AG09309 (cell line): ENCODE results near the gene ZNF595.

Source experiments
- DNase-seq: peaks from one replicate; pipeline ENCODE4 v3.0.0-alpha.2; 2010; ENCODE audit warnings: low read depth
- H3K4me3 ChIP-seq: 2 replicates; pipeline ENCODE4 v1.5.1; 2011; ENCODE audit warnings: mild to moderate bottlenecking, low read depth, low read length, moderate library complexity; ENCODE audit not compliant: control insufficient read depth
- CTCF ChIP-seq: IDR thresholded peaks from 2 replicates; pipeline ENCODE4 v1.5.1; 2011; ENCODE audit warnings: mild to moderate bottlenecking, low read depth, low read length, inconsistent platforms; ENCODE audit not compliant: insufficient read depth, control insufficient read depth; ENCODE audit errors: missing control alignments

Gene ZNF595

GRCh38 chr4:107444-108429, 54.6 kb downstream of the ZNF595 start:
- DNase-seq = no peak
- no peak overlapping the region for H3K4me3 ChIP-seq
- no peak for TF ChIP-seq CTCF

- no peak overlapping the region for H3K4me3 ChIP-seq
- TF ChIP-seq CTCF = no peak
- DNase-seq = no peak
Measured at GRCh38 chr4:112771-113170, 59.6 kb downstream of the ZNF595 start.

- no peak overlapping the region for H3K4me3 ChIP-seq
- TF ChIP-seq CTCF = no peak
- DNase-seq = no peak
Measured at GRCh38 chr4:113732-114131, 60.6 kb downstream of the ZNF595 start.

- DNase-seq = no peak
- H3K4me3 ChIP-seq = no peak overlapping the region
- no peak for TF ChIP-seq CTCF
Measured at GRCh38 chr4:114149-114548, 61.0 kb downstream of the ZNF595 start.

- TF ChIP-seq CTCF = no peak
Measured at GRCh38 chr4:116499-116898, 63.4 kb downstream of the ZNF595 start.

GRCh38 chr4:120616-121015, 67.5 kb downstream of the ZNF595 start:
- TF ChIP-seq CTCF = no peak
- no peak for DNase-seq
- H3K4me3 ChIP-seq = no peak overlapping the region

More at GRCh38 chr4:116499-116898, 63.4 kb downstream of the ZNF595 start:
- no peak for DNase-seq
- no peak overlapping the region for H3K4me3 ChIP-seq
